Endometrial microvascular endothelial cells (primary cell): ENCODE measurements around the gene GEMIN2. TPM values are rescaled to one million over a fixed set of nuclear protein-coding genes. Genes with fewer than 3 reads are reported as not detected.
"Not testable (repeated sequence)": the region's sequence is repeated elsewhere in the genome, so short reads cannot be mapped to it uniquely, and the experiment has no call there.

ENCODE experiments used
- in situ Hi-C: cut with HindIII; loops from 2 replicates; pipeline ENCODE4 v1.10.0; 2017; ENCODE audit warnings: low sequenced_read_pairs, low pct_unique_long_range_greater_than_20kb; ENCODE audit errors: inconsistent ontology term
- total RNA-seq: library from RNA; depleted of rRNA; stranded (reverse); fragments of >200 nt; gene quantifications from one replicate; pipeline ENCODE4 v1.2.3, GENCODE V29; 2015; ENCODE audit errors: inconsistent ontology term

Gene GEMIN2
- total RNA-seq, 1 donor from 2014 or later, result 23.4 TPM

DNA sequence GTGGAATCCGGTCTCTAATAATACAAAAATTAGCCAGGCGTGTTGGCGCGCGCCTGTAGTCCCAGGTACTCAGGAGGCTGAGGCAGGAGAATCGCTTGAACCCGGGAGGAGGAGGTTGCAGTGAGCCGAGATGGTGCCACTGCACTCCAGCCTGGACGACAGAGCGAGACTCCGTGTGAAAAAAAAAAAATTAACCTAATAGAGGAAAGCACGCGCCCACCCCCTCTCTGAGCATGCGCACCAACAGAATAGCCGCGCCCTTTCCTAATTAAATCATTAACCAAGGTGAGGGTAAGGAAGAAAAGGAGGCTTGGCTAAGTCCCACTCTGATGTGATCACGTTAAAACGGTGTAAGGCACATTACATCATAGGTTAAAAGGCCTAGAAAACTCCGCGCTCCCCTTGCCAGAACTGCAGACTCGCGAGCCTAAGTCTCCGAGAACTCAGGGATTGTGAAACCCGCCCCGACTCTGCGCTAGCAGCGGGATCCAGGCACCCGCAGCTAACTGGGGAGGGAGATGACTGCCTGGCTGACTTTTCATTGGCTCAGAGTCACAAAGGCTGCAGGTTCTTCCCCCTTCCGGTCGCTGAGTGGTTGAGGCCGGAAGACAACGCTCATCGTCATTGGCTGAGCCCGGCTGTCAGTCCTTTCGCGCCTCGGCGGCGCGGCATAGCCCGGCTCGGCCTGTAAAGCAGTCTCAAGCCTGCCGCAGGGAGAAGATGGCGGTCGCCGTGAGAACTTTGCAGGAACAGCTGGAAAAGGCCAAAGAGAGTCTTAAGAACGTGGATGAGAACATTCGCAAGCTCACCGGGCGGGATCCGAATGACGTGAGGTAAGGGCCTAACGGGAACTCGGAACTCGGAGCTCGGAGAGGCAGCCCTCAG, 60.7 kb downstream of the GEMIN2 start, which contains the start of gene PNN:
TSS of gene PNN (plus strand) at position 695 of the 885 bp plus-strand sequence. CDS start at position 721, 26 bp downstream.
- in situ Hi-C loops, result no loop called here

DNA sequence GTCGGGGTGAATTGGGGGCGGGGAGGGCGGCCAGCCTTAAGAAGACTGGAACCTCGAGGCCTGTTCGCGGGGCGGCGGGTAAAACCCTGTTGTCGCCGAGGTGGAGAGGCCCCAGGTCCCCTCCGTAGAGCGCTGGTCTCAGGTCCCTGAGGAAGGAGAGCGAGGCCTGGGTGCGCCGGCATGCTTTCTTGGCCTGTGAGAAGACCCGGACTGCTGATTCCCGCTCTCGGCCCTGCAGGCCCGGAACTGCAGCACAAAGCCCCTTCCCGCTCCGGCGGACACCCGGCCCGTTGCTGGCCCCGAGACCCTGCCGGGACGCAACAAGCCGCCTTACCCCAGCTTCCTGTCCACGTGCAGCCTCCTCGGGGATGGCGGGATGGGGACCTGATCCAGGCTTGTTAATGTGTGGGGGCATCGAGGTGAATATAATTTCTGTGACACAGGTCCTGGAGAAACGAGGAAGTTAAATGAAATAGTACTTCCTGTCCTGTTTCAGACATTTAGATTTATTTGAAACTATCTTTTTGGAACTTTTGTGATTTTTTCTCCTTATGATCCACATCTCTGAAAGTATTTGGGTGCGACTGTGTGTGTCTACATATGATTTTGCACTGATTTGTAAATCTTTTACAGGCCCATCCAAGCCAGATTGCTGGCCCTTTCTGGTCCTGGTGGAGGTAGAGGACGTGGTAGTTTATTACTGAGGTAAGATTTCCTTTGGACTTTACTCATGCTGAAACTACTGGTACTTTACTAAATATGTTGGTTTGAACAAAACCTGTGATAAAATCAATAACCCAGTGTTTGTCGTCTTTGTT, 61.5 kb downstream of the GEMIN2 start:
- in situ Hi-C loops, result no loop called here

DNA sequence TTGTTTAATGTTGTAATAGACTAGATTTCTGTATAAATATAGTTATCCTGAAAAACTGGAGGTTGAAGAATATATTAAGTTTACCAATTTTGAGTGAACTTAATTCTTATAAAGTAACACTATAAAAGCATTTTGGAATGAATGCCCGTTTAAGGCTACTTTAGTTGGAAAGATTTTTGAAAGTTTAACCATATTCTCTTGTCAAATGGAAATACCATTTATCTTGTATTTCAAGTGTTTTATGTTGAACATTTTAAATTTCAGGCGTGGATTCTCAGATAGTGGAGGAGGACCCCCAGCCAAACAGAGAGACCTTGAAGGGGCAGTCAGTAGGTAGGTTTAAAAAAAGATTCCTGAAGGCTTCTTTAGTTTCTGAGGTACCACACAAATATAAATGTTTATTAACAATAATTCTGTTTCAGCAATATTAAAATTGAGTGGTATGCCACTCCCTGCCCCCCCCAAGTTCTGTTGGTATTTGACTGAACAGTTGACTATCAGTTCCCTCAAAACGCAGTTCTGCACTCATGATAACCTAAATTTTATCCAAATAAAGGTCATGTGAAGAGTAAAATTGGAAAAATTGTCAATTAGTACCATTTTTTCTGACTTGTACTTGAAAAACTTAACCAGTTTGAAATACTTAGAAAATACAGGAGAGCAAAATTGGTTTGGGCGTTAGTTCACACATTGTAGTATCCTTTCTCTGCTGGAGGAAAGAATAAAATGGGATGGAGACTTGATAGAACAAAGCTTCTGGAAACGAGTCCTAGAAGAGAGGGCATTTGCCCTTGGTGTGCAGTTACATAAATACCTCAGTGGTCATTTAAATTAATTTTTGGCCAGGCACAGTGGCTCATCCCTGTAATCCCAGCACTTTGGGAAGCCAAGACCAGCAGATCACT, 62.4 kb downstream of the GEMIN2 start:
- in situ Hi-C loops, result no loop called here

DNA sequence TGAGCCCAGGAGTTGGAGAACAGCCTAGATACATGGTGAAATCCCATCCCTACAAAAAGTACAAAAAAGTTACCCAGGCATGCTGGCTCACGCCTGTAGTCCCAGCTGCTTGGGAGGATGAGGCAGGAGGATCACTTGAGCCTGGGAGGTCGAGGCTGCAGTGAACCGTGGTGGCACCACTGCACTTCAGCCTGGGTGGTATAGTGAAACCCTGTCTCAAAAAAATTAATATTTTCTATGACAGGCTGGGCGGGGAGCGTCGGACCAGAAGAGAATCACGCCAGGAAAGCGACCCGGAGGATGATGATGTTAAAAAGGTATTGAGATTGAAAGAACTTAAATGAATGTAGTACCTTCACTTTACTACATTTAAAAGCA, 63.0 kb downstream of the GEMIN2 start:
- in situ Hi-C loops, result no loop called here

DNA sequence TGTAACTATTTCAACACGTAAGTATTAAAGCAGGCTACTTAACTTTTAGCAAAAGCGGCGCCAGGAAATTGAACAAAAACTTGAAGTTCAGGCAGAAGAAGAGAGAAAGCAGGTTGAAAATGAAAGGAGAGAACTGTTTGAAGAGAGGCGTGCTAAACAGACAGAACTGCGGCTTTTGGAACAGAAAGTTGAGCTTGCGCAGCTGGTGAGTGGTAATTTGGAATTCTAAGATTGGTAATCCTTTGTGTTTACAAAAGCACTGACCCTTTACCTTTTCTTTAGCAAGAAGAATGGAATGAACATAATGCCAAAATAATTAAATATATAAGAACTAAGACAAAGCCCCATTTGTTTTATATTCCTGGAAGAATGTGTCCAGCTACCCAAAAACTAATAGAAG, 64.9 kb downstream of the GEMIN2 start:
- in situ Hi-C loops, result no loop called here

DNA sequence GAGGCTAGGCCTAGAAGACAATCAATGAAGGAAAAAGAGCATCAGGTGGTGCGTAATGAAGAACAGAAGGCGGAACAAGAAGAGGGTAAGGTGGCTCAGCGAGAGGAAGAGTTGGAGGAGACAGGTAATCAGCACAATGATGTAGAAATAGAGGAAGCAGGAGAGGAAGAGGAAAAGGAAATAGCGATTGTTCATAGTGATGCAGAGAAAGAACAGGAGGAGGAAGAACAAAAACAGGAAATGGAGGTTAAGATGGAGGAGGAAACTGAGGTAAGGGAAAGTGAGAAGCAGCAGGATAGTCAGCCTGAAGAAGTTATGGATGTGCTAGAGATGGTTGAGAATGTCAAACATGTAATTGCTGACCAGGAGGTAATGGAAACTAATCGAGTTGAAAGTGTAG, 66.4 kb downstream of the GEMIN2 start:
- in situ Hi-C loops, result no loop called here

GRCh38 chr14:39181026-39181692, 67.0 kb downstream of the GEMIN2 start:
- in situ Hi-C loops, result no loop called here

DNA sequence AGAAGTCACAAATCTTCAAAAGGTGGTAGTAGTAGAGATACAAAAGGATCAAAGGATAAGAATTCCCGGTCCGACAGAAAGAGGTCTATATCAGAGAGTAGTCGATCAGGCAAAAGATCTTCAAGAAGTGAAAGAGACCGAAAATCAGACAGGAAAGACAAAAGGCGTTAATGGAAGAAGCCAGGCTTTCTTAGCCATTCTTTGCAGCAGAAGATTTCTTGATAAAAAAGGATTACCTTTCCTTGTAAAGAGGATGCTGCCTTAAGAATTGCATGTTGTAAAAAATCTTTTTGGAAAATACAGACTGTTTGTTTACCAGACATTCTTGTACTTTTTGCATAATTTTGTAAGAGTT, 67.5 kb downstream of the GEMIN2 start:
- in situ Hi-C loops, result no loop called here

DNA sequence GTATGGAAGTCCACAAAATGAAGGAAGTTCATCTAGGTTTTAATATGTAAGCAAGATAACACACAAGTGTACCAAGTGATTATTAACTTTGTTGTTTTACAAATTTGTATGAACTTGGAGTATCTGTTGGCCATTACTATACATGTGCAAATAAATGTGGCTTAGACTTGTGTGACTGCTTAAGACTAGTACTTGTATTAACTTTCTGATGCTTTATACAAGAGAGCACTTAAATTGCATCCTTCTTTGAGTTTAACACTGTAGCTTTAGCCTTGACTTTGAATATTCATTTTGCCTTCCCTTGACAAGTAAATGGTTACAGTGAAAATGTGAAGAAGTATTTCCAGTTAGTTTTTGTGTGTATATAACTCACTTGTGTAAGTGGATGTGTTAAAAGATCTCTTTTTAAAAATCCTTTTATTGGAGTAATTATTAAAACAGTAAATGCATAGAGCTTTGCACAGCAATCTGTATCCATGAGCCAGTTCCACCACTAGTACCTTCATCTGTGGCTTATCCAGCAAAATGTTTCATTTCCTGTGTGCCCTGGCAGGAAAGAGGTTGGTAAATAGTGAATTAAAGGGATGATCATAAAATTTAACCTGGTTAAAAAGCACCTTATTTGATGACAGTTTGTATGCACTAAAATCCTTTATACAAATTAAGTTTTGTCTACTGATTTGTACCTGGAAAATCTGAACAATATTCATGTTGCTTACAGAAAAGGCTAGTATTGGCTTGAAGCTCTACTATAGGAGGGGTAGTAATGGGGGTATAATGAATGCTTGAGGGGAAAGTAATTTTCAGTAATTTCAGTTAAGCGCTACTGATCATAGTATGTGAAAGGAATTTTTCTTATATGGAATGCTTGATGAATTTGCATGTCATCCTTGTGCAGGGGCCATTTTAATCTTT, 68.9 kb downstream of the GEMIN2 start:
- in situ Hi-C loops, result no loop called here

GRCh38 chr14:39183685-39184003, 69.5 kb downstream of the GEMIN2 start:
- in situ Hi-C loops, result not testable (repeated sequence)

- in situ Hi-C loops, result no loop called here
These were observed 70.6 kb downstream of the GEMIN2 start for GRCh38 chr14:39184628-39185255.

GRCh38 chr14:39185256-39186049, 71.3 kb downstream of the GEMIN2 start:
- in situ Hi-C loops, result no loop called here

Other genes with a start within 250 kb of the GEMIN2 start
- 198 TPM for gene SEC23A, start 11.1 kb upstream of the GEMIN2 start, total RNA-seq
- gene TRAPPC6B, start 56.0 kb downstream of the GEMIN2 start, total RNA-seq, result 29.2 TPM
- gene PNN, start 60.9 kb downstream of the GEMIN2 start, total RNA-seq, result 20.3 TPM
- gene MIA2, start 119.6 kb downstream of the GEMIN2 start, total RNA-seq, result 11.6 TPM